Erythroblast (primary cell): Measurements from ENCODE around the gene MPST.
"Not testable (repeated sequence)": the region's sequence is repeated elsewhere in the genome, so short reads cannot be mapped to it uniquely, and the experiment has no call there.

Experiments used
- DNase-seq, 2 experiments: peaks; one replicate each; lab custom pipeline; 2025; lab: John Stamatoyannopoulos, UW
- GATA1 ChIP-seq: IDR thresholded peaks from 2 replicates; pipeline ENCODE4 v1.6.1; 2011; ENCODE audit warnings: low read depth, mild to moderate bottlenecking, control low read depth, low read length, moderate library complexity
- POLR2A ChIP-seq: IDR thresholded peaks from 2 replicates; pipeline ENCODE4 v1.6.1; 2011; ENCODE audit warnings: mild to moderate bottlenecking, low read length

The MPST gene

GRCh38 chr22:37070334-37070733 is 50.8 kb downstream of the MPST start:
- no peak for TF ChIP-seq GATA1
- no peak for TF ChIP-seq POLR2A
- DNase-seq: no peak

GRCh38 chr22:37070744-37071143 is 51.2 kb downstream of the MPST start:
- DNase-seq: no peak
- TF ChIP-seq GATA1: no peak
- TF ChIP-seq POLR2A: no peak

DNA sequence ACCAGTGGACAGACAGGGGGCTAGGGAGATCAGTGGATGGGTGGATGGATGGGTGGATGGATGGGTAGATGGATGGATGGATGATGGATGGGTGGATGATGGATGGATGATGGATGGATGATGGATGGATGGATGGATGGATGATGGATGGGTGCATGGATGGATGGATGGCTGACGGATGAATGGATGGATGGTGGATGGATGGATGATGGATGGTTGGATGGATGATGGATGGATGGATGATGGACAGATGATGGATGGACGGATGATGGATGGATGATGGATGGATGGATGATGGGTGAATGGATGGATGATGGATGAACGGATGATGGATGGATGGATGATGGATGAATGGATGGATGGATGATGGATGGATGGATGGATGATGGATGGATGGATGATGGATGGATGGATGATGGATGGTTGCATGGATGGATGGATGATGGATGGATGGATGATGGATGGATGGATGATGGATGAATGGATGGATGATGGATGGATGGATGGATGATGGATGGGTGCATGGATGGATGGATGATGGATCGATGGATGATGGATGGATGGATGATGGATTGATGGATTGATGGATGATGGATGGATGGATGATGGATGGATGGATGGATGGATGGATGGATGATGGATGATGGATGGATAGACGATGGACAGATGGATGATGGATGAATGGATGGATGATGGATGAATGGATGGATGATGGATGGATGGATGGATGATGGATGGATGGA is 52.5 kb downstream of the MPST start:
- not testable (repeated sequence) for DNase-seq

DNA sequence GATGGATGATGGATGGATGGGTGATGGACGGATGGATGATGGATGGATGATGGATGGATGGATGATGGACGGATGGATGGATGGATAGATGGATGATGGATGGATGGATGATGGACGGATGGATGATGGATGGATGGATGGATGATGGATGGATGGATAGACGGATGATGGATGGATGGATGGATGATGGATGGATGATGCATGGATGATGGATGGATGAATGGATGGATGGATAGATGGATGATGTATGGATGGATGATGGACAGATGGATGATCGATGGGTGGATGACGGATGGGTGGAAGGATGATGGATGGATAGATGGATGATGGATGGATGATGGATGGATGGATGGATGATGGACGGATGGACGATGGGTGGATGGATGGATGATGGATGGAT is 53.1 kb downstream of the MPST start:
- DNase-seq: no peak
- TF ChIP-seq GATA1: no peak
- TF ChIP-seq POLR2A: no peak

GRCh38 chr22:37074537-37074936 is 55.0 kb downstream of the MPST start:
- DNase-seq: no peak
- no peak for TF ChIP-seq GATA1
- no peak for TF ChIP-seq POLR2A

- no peak for TF ChIP-seq GATA1
- TF ChIP-seq POLR2A: no peak
- no peak for DNase-seq
Observed at GRCh38 chr22:37075046-37075445, 55.5 kb downstream of the MPST start.

GRCh38 chr22:37075822-37076433 is 56.4 kb downstream of the MPST start:
- TF ChIP-seq GATA1: no peak
- no peak for TF ChIP-seq POLR2A
- no peak for DNase-seq

- TF ChIP-seq GATA1 (no peak), POLR2A (no peak)
- peak; percentile 65 to 80 for DNase-seq
Observed at GRCh38 chr22:37077802-37078448, 58.4 kb downstream of the MPST start.

DNA sequence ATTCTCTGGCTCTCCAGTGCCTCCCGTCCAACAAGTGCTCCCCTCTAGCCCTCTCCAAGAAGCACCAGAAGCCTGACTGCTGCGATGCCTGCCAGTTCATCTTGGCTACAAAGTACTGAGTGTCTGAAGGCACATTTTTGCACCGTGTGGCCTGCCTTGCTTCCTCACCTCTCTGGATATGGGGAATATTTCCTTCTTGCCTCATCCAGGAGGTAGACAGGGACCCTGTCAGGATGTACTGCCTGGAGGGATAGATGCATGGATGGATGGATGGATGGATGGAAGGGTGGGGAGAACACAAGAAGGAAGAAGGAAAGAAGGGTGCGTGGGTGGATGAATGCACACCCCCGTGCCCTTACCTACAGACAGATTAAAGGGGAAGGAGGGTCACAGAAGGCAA is 59.6 kb downstream of the MPST start:
- DNase-seq: no peak

More for the DNA sequence above, 59.6 kb downstream of the MPST start:
- no peak for TF ChIP-seq GATA1
- no peak for TF ChIP-seq POLR2A
